Measurements from ENCODE around the gene KHSRP.
A peak's percentile ranks its signal among the peaks of the same experiment; 100 is the strongest.

Gene KHSRP

DNA sequence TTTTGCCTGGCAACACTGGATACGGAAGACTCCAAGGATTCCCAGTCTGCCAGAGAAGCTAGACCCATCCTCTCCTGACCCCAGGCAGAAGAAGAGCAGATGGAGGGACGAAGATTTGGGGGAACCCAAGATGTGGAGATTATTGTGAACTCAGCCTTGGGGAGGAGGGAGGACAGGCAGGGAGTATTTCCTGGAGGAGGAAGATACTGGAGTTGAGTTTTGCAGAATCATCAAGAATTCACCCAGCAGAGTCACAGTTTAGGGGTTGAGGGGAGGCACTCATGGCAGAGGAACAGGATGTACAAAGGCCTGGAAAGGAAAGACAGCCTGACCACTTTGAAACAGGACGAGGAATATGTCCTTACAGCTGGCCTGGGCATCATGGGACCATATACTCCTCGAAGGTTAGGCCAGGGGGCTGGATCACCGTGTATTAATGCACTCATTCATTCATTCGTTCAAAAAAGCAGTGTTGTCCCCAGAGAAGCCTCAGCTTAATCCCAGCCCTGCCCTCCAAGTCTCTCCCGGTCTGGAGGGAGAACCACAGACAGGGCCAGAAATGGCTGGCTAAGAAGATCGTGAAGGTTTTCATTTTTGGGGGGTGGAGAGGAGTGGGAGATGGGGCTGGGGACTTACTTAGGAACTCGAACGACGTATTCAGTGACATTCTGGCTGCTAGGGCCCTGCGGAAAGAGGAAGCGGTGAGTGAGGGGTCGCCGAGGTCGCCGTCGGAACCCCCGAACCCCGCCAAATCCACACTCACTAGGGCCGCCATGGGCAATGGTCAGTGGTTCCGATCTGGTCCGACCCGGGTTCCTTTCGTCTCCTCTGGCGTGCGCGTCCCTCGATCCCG, 32.2 kb downstream of the KHSRP start:
- no peak for DNase-seq

DNA sequence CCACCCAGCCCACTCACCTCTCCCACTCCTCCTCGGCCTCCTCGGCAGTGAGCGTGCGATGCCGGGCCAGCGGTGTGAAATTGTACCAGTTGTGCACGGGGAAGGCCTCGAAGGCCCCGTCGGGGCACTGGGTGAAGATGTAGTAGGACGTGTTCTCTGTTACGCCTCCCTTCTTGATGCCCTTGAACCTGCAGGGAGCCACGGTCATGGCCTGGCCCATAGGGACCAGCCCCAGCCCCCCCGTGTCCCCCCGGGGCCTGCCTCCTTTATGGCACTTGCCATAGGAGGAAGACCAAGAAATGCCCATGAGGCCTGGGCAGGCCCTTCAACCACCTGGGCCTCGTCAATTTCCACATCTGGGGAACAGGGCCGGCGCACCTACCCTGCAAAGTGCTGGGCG, 37.2 kb downstream of the KHSRP start:
- DNase-seq: no peak

DNA sequence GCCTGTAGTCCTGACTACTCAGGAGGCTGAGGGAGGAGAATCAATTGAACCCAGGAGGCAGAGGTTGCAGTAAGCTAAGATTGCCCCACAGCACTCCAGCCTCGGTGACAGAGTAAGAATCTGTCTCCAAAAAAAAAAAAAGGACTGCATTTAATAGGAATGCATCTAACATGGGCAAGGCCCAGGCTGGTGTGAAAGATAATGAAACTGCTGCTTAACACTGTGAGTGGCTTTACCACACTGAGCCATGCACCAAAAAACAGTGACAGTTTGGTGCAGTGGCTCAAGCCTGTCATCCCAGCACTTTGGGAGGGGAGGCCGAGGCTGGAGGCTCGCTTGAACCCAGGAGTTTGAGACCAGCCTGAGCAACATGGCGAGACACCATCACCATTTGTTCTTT, 40.2 kb downstream of the KHSRP start:
- no peak for DNase-seq

DNA sequence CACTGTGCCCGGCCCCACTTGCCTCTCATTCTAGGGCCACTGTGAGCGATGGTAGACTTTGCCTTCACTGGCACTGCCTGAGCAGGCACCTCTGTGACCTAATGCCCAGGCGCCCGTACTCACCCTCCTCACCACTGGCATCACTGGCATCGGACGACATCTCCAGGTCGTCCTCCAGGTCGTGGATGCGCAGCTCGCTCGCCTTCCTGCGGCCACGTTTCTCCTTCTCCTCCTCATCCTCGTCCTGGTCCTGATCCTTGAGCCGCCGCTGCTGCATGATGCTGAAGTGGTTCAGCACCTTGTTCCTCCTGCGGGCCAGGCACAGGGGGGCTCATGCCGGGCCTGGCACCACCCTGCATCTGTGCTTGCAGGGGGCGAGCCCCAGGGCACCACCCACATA, 41.4 kb downstream of the KHSRP start:
- no peak for DNase-seq

DNA sequence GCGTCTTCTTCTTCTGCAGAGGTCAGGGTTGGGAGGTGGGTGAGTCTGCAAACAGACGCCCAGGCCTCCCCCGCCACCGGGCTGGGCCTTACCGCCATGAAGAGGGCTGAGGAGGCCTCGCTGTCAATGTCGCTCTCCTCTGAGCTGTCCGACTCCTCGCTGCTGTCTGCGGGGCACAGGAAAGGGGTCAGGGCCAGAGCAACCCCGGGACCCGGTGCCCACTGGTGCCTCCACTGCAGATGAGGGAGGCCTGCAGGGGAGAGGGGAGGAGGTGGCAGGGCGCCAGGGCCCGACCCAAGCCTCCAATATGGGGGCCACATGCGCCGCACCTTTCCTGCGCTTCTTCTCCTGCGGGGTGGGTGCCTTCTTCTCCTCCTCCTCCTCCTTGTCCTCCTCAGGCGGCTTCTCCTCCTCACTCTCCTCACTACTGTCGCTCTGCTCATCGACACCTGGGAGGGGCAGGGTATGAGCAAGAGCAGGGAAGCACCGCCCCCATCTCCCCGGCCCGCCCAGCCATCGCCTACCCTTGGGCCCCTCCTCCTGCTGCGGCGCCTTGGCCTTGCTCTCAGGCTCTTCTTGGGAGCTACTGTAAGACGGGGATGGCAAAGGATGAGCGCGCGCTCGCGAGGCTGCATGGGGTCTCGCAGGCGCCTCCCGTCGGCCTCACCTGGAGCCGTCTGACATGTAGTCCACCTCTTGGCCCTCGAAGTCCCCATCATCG, 43.4 kb downstream of the KHSRP start:
- no peak for DNase-seq

DNA sequence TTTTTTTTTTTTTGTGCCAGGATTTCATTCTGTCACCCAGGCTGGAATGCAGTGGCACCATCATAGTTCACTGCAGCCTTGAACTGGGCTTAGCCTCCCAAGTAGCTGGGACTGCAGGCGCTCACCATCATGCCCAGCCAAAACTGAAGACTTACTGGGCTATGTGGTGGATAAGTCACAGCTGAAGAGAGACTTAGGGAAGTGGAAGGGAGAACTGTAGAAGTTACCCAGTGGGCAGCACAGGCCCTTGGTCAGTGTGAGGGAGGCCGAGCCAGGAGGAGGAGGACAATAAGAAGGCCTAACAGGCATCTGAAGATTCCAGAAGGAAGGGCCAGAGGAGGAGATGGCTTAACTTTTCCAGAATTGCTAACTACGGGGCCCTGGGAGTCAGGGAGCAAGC, 44.9 kb downstream of the KHSRP start:
- no peak for DNase-seq

DNA sequence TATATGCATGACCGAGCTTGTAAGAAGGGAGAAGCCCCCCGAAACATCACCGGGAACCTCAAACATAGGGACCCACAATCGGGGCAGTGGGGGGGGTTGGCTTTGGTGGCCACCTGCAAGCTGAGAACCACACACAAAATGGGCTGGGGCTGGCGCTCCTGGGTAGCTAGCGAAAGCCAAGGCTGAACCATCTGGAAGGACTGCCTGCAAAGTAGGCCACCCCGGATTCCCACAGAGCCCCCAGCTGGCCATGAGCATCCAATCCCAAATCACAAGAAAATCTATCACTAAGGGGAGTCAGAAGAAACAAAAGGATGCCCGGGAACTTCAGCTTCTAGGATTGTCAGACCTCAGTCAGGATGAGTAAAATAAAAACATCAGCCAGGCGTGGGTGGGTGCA, 46.1 kb downstream of the KHSRP start:
- DNase-seq: no peak

DNA sequence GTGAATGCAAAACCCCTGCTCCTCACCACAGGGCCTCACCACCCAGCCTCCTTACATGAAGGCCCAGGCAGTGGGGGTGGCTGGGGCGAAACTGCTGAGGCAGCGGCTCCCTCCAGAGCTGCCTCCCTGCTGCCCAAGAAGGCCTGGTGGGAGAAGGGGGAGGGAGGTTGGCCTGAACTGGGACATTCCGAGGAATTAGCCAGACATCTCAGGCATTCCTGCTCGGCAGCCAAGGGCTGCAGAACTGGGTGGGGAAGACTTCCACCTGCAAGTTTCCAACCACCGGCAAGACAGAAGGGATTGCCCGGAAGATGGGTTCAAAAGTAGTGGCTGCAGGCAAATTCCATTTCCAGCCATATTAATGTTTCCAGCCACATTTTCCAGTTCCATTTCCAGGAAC, 46.6 kb downstream of the KHSRP start:
- no peak for DNase-seq

DNA sequence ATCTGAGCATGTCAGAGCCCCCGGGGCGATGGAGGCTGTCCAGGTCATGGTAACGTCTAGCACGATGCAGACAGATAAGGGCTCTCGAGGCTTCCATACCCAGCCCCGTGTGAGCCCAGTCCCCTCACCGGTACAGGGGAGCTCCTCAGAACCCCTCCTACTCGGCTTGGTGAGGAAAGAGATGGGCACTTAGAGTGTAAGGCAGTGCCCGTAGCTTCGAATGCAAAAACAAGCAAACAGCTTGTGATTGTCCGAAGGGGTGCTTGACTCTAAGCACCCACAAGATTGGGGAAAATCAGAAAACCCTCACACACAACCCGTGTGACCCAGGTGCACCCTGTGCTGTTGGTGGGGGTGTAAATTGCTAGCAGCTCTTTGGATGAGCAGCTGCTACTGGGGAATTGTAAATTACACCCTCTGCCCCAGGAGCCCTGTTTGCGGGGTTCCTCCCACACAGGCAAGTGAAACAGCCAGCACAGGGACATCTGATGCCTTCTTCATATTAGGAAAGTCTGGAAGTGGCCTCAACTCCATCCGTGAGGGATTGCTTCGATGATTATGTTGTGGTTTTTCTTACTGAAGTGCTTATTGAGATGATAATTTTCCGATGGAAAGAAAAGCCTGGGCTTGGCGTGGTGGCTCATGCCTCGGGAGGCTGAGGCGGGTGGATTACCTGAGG, 48.0 kb downstream of the KHSRP start:
- DNase-seq: no peak

DNA sequence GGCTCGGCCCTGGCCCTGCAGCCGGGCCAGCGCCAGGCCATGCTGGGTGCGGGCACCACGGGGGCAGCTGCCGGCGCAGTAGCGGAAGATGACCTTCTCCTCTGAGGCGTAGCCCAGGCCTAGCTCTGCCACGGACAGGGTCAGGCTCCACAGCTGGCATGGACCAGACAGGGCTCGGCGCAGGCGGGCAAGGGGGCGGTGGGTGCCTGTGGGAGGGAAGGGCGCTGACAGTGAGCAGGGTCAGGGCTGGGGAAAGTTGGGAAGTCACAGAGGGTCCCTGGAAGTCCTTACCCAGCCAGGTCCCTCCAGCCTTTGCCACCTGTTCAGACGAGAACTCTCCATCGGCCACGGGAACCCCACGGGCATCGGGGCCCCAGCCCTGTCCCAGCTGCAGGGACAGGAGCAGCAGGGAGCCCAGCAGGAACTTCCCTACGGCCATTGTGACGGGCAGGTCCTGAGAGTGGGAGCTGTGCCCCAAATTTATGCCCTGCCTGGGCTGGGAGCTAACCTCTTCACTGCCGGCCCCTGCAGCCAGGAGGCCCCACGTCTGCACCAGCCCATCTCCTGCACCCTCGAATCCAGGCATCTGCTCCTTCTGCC, 49.1 kb downstream of the KHSRP start, which contains the start of gene PSPN:
Gene PSPN, minus strand, starts transcription at position 523 of the 600 bp plus-strand sequence. Its CDS starts 84 bp downstream, at position 439.
- no peak for DNase-seq

DNA sequence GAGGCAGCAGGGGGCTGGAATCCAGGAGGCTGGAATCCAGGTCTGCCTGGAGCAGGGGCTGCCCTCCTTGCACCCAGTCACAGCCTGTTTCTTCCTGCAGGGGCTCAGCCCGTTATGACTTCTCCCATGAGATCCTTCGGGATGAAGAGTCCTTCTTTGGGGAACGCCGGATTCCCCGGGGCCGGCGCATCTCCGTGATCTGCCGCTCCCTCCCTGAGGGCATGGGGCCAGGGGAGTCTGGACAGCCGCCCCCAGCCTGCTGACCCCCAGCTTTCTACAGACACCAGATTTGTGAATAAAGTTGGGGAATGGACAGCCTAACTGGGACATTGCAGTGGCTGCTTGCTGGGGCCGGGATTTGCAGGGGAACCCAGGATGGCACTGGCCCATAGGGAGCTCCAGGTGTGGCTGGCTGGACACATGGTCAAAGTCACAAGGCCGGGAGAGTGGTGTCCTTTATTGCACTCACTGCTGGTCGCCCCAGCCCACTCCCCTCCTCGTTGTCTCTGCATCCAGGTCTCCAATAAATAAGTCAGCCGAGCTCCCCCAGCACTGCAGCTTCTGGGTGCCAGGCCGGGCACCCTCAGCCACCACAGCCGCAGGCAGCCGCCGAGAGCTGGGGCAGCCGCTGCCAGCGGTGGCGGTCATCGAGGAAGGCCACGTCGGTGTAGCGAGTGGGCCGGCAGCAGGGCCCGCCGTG, 49.8 kb downstream of the KHSRP start:
- no peak for DNase-seq

DNA sequence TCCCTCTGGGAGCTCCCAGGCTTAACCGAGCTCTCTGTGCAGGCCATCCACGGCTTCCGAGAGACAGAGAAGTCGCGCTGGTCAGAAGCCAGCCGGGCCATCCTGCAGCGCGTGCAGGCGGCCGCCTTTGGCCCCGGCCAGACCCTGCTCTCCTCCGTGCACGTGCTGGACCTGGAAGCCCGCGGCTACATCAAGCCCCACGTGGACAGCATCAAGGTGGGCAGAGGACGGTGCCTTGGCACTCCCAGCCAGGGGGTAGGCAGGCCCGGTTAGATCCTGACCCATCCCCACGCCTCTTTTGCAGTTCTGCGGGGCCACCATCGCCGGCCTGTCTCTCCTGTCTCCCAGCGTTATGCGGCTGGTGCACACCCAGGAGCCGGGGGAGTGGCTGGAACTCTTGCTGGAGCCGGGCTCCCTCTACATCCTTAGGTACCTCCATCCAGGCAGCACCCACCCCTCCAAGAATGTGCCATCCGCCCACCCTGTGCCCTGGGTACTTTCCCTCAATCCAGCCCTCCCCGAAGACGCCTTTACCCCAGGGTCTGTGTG, 50.4 kb downstream of the KHSRP start:
- no peak for DNase-seq

DNA sequence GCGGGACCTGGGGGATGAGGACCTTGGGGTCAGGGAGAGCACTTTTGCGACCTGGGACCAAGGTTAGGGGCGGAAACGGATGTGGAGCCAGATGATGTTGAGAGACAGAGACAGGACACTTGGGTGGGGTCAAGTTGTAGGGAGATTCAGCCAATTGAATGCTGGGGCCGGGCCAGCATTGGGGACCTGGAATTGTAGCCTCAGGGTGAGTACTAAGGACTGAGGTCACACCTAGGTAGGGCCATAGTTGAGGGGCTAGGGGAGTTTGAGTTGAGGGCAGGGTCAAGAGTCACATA, 50.9 kb downstream of the KHSRP start:
- DNase-seq: no peak

DNA sequence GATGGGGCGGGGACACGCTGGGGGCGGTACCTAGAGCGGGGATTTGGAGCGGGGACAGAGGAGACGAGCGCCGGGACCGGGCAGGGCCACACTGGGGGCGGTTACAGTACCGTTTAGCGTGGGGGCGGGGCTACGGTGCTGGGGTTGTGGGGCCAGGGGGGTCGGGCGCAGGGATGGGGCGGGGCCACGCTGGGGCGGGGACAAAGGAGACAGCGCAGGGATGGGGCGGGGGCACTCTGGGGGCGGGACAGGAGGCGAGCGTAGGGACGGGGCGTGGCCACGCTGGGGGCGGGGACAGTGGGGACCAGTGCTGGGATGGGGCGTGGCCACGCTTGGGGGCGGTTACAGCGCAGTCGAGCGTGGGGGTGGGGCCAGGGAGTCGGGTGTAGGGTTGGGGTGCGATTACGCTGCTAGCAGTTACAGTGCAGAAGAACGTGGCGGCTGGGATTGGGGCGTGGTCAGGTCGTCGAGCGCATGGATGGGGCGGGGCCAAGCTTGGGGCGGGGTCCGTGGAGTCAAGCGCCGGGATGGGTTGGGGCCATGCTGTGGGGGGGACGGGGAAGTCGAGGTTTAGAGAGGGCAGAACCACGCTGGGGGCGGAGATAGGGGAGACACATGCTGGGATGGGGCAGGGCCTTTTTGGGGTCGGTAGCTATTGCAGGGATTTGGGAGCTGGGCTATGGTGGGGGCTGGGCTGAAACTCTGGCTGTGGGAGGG, 51.4 kb downstream of the KHSRP start:
- DNase-seq: peak; percentile 89

DNA sequence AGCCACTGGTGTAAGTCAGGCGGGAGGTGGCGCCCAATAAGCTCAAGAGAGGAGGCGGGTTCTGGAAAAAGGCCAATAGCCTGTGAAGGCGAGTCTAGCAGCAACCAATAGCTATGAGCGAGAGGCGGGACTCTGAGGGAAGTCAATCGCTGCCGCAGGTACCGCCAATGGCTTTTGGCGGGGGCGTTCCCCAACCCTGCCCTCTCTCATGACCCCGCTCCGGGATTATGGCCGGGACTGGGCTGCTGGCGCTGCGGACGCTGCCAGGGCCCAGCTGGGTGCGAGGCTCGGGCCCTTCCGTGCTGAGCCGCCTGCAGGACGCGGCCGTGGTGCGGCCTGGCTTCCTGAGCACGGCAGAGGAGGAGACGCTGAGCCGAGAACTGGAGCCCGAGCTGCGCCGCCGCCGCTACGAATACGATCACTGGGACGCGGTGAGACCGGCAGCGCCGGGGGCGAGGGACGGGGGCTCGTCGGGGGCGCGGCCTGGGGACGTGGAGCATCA, 52.0 kb downstream of the KHSRP start, which contains the start of gene ALKBH7:
Gene ALKBH7, plus strand, starts transcription at position 201 of the 502 bp plus-strand sequence. Its CDS starts 27 bp downstream, at position 228.
- DNase-seq: peak; percentile 100

DNA sequence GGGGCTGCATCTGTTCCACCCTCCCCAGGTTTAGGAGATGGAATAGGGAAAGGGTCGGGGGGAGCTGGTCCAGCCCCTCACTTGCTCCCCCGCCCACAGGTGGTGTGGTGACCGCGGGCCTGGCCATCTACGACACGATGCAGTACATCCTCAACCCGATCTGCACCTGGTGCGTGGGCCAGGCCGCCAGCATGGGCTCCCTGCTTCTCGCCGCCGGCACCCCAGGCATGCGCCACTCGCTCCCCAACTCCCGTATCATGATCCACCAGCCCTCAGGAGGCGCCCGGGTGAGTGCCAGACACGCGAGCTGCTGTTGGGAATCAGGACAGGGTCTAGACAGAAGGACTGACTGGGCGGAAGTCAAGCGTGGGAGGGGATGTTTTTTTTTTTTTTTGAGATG, 60.3 kb downstream of the KHSRP start:
- no peak for DNase-seq
